Upper lobe of right lung (tissue), 1 donor: ENCODE data around the gene ASIC1. TPM values are rescaled to one million over a fixed set of nuclear protein-coding genes. Genes with fewer than 3 reads are reported as not detected.

Source experiments
- ATAC-seq: fragments of 200-7000 bp; cut with Tn5 transposase; one replicate; pipeline ENCODE4 v1.9.1; 2020; ENCODE audit warnings: mild to moderate bottlenecking, moderate library complexity
- DNase-seq: peaks from one replicate; pipeline ENCODE4 v3.0.0-alpha.2; 2020
- H3K27ac ChIP-seq: fragments of 200-600 bp; one replicate; pipeline ENCODE4 v1.8.0; 2022
- H3K27me3 ChIP-seq: fragments of 200-600 bp; one replicate; pipeline ENCODE4 v1.8.0; 2022; ENCODE audit warnings: mild to moderate bottlenecking
- H3K36me3 ChIP-seq: fragments of 200-600 bp; one replicate; pipeline ENCODE4 v1.8.0; 2022
- H3K4me1 ChIP-seq: fragments of 200-600 bp; one replicate; pipeline ENCODE4 v1.8.0; 2022
- H3K4me3 ChIP-seq: fragments of 200-600 bp; one replicate; pipeline ENCODE4 v1.8.0; 2022; ENCODE audit warnings: mild to moderate bottlenecking
- H3K9me3 ChIP-seq: fragments of 200-600 bp; one replicate; pipeline ENCODE4 v1.8.0; 2022
- CTCF ChIP-seq: fragments of 200-600 bp; IDR thresholded peaks from one replicate; pipeline ENCODE4 v1.8.0; 2022; ENCODE audit warnings: antibody characterized with exemption
- intact Hi-C: fragments of 100-400 bp; cut with DNase I; formaldehyde crosslinking; loops from one replicate; pipeline ENCODE4 v1.11.0; 2022
- total RNA-seq: library from RNA; stranded (reverse); fragmentation: NEBNext Ultra II Directional; extraction: Animal tissue kit (Norgen Biotek cat#: 25700); gene quantifications from one replicate; pipeline ENCODE4 v1.2.1, GENCODE V29; 2021
- donor health status: DM: no; HTN: yes; CAD: no; lungs with severe emphysema.

The ASIC1 gene
- total RNA-seq, 1 donor from 2014 or later = 0.35 TPM

- no peak overlapping the region for H3K4me3 ChIP-seq
- no peaks in the 10 kb centered on the region for H3K36me3 ChIP-seq
- H3K27ac ChIP-seq = no peak overlapping the region
- H3K9me3 ChIP-seq = no peaks in the 10 kb centered on the region
- no peak for DNase-seq
- no peak for ATAC-seq
- TF ChIP-seq CTCF = no peak
- no peaks in the 10 kb centered on the region for H3K4me1 ChIP-seq
- H3K27me3 ChIP-seq = peaks cover 10% of the 10 kb centered on the region
- intact Hi-C loops = no loop called here
These were observed 5.5 kb downstream of the ASIC1 start for GRCh38 chr12:50062728-50063460.

GRCh38 chr12:50065726-50066310 is 8.4 kb downstream of the ASIC1 start:
- Histone ChIP-seq H3K36me3 (no peaks in the 10 kb centered on the region), H3K4me1 (no peaks in the 10 kb centered on the region), H3K9me3 (no peaks in the 10 kb centered on the region), H3K4me3 (no peak overlapping the region), H3K27ac (no peak overlapping the region), H3K27me3 (no peaks in the 10 kb centered on the region)
- no peak for TF ChIP-seq CTCF
- ATAC-seq = no peak
- DNase-seq = no peak
- intact Hi-C loops = no loop called here

GRCh38 chr12:50066402-50066801 is 9.0 kb downstream of the ASIC1 start:
- intact Hi-C loops = no loop called here
- no peak for TF ChIP-seq CTCF
- Histone ChIP-seq H3K27me3 (no peaks in the 10 kb centered on the region), H3K27ac (no peak overlapping the region), H3K4me1 (no peaks in the 10 kb centered on the region), H3K4me3 (no peak overlapping the region), H3K9me3 (no peaks in the 10 kb centered on the region), H3K36me3 (no peaks in the 10 kb centered on the region)
- no peak for DNase-seq
- ATAC-seq = peak; percentile 27

- H3K27me3 ChIP-seq = no peaks in the 10 kb centered on the region
- ATAC-seq (no peak), DNase-seq (no peak)
- no peaks in the 10 kb centered on the region for H3K9me3 ChIP-seq
- H3K4me1 ChIP-seq = no peaks in the 10 kb centered on the region
- H3K27ac ChIP-seq = no peak overlapping the region
- intact Hi-C loops = no loop called here
- no peaks in the 10 kb centered on the region for H3K36me3 ChIP-seq
- H3K4me3 ChIP-seq = no peak overlapping the region
- no peak for TF ChIP-seq CTCF
These were observed 11.7 kb downstream of the ASIC1 start for GRCh38 chr12:50069069-50069468.

GRCh38 chr12:50069539-50069938 is 12.1 kb downstream of the ASIC1 start:
- ATAC-seq (no peak), DNase-seq (no peak)
- Histone ChIP-seq H3K4me3 (no peak overlapping the region), H3K9me3 (no peaks in the 10 kb centered on the region), H3K27ac (no peak overlapping the region), H3K4me1 (no peaks in the 10 kb centered on the region), H3K27me3 (no peaks in the 10 kb centered on the region), H3K36me3 (no peaks in the 10 kb centered on the region)
- TF ChIP-seq CTCF = no peak
- intact Hi-C loops = no loop called here
